Activated T-helper 1 cell treated with anti-CD3 and anti-CD28 coated beads, Interleukin-12 subunit alpha, Interleukin-12 subunit beta, Interleukin-2, Interleukin-4 antibody, amounts not matched to agents 30 ng/mL and 10 ng/mL and 1 ng/mL, durations not matched to agents 14 hours and 24 hours and 36 hours (primary cell): ENCODE data around the gene TNNT2. TPM values are rescaled to one million over a fixed set of nuclear protein-coding genes. Genes with fewer than 3 reads are reported as not detected.

Experiments
- DNase-seq: peaks from one replicate; pipeline ENCODE4 v3.0.0; 2021; ENCODE audit warnings: low spot score
- H3K27ac Mint-ChIP-seq: one replicate; pipeline ENCODE4 v1.8.0; 2021; ENCODE audit warnings: mild to moderate bottlenecking, mixed read lengths
- H3K27me3 Mint-ChIP-seq: one replicate; pipeline ENCODE4 v1.8.0; 2022; ENCODE audit warnings: mild to moderate bottlenecking, moderate library complexity, mixed read lengths; ENCODE audit not compliant: insufficient read depth
- H3K36me3 Mint-ChIP-seq: one replicate; pipeline ENCODE4 v1.8.0; 2021; ENCODE audit warnings: low read depth, mixed read lengths
- H3K4me1 Mint-ChIP-seq: one replicate; pipeline ENCODE4 v1.8.0; 2021; ENCODE audit warnings: low read depth, mixed read lengths
- H3K4me3 Mint-ChIP-seq: one replicate; pipeline ENCODE4 v1.8.0; 2021; ENCODE audit warnings: mild to moderate bottlenecking, moderate library complexity, mixed read lengths
- H3K9me3 Mint-ChIP-seq: one replicate; pipeline ENCODE4 v1.8.0; 2021; ENCODE audit warnings: mixed read lengths
- intact Hi-C: fragments of 100-400 bp; cut with micrococcal nuclease; formaldehyde crosslinking; loops from one replicate; pipeline ENCODE4 v1.15.1; 2024
- total RNA-seq: library from RNA; stranded (reverse); gene quantifications from 2 replicates; pipeline ENCODE4 v1.2.3, GENCODE V29; 2022

TNNT2 gene
- total RNA-seq, 1 donor from 2014 or later, result not detected

DNA sequence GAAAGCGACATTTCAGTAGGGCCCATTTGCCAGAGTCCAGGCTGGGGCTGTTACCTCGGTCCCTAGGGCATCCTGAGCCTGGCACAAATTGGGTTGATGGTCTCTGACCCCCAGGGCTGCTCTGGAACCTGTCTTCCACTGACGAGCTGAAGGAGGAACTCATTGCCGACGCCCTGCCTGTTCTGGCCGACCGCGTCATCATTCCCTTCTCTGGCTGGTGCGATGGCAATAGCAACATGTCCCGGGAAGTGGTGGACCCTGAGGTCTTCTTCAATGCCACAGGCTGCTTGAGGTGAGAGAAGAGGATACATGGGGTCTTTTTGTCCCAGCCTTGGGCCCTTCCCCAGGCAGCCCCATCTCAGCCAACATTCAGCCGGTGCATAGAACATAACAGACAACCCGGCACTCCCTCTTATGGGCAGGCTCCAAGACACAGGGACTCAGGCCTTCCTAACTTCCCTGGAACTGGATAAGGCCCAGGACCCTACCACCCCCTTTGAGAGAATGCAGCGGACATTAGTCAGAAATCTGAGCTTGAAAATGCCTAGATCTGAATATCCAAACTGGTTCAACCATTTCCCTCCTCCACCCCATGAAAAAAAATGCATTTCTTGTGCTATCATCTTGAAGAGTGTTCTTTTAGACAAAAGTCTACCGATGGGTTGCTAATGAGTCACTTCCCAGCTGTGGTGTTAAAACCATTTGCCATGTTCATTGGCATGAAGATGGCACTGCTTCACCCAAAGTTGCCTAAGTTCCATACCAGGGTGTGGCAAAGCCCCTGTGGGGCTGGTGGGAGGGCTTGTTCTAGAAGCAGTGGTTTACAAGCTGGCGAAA lies 58.8 kb downstream of the TNNT2 start:
- intact Hi-C loops, result no loop called here
- Mint-ChIP-seq H3K27ac (no peak overlapping the region), H3K4me1 (no peaks in the 10 kb centered on the region), H3K36me3 (no peaks in the 10 kb centered on the region), H3K4me3 (no peak overlapping the region), H3K9me3 (no peaks in the 10 kb centered on the region), H3K27me3 (peaks cover 6% of the 10 kb centered on the region)
- DNase-seq, result no peak

DNA sequence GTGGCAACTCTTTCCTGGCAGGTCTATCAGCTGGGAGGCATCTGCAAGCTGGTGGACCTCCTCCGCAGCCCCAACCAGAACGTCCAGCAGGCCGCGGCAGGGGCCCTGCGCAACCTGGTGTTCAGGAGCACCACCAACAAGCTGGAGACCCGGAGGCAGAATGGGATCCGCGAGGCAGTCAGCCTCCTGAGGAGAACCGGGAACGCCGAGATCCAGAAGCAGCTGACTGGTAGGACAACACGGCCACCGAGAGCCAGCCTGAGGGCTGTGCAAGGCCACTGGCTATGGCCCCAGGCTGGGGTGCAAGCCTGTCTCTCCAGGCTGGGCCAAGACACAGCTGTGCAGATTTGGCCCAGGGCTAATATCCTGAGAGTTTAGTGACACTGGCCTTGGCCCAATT lies 59.9 kb downstream of the TNNT2 start:
- intact Hi-C loops, result no loop called here
- no peaks in the 10 kb centered on the region for H3K4me1 Mint-ChIP-seq

GRCh38 chr1:201316556-201316955 lies 60.9 kb downstream of the TNNT2 start:
- peaks cover 7% of the 10 kb centered on the region for H3K27me3 Mint-ChIP-seq
- H3K27ac Mint-ChIP-seq, result no peak overlapping the region
- H3K4me1 Mint-ChIP-seq, result no peaks in the 10 kb centered on the region
- H3K4me3 Mint-ChIP-seq, result no peak overlapping the region
- no peaks in the 10 kb centered on the region for H3K9me3 Mint-ChIP-seq
- DNase-seq, result no peak
- intact Hi-C loops, result no loop called here
- H3K36me3 Mint-ChIP-seq, result no peaks in the 10 kb centered on the region

More for the DNA sequence above, 59.9 kb downstream of the TNNT2 start:
- H3K9me3 Mint-ChIP-seq, result no peaks in the 10 kb centered on the region
- peaks cover 7% of the 10 kb centered on the region for H3K27me3 Mint-ChIP-seq
- no peak overlapping the region for H3K27ac Mint-ChIP-seq
- no peak overlapping the region for H3K4me3 Mint-ChIP-seq
- DNase-seq, result no peak
- H3K36me3 Mint-ChIP-seq, result no peaks in the 10 kb centered on the region

GRCh38 chr1:201313086-201313485 lies 64.4 kb downstream of the TNNT2 start:
- no peak overlapping the region for H3K27ac Mint-ChIP-seq
- H3K36me3 Mint-ChIP-seq, result no peaks in the 10 kb centered on the region
- H3K4me1 Mint-ChIP-seq, result no peaks in the 10 kb centered on the region
- DNase-seq, result no peak
- peaks cover 29% of the 10 kb centered on the region for H3K27me3 Mint-ChIP-seq
- H3K4me3 Mint-ChIP-seq, result no peak overlapping the region
- intact Hi-C loops, result no loop called here
- H3K9me3 Mint-ChIP-seq, result no peaks in the 10 kb centered on the region

GRCh38 chr1:201312298-201312697 lies 65.2 kb downstream of the TNNT2 start:
- no peak for DNase-seq
- no peaks in the 10 kb centered on the region for H3K4me1 Mint-ChIP-seq
- H3K4me3 Mint-ChIP-seq, result no peak overlapping the region
- intact Hi-C loops, result no loop called here
- H3K9me3 Mint-ChIP-seq, result no peaks in the 10 kb centered on the region
- no peak overlapping the region for H3K27ac Mint-ChIP-seq
- no peaks in the 10 kb centered on the region for H3K36me3 Mint-ChIP-seq
- H3K27me3 Mint-ChIP-seq, result peaks cover 30% of the 10 kb centered on the region

DNA sequence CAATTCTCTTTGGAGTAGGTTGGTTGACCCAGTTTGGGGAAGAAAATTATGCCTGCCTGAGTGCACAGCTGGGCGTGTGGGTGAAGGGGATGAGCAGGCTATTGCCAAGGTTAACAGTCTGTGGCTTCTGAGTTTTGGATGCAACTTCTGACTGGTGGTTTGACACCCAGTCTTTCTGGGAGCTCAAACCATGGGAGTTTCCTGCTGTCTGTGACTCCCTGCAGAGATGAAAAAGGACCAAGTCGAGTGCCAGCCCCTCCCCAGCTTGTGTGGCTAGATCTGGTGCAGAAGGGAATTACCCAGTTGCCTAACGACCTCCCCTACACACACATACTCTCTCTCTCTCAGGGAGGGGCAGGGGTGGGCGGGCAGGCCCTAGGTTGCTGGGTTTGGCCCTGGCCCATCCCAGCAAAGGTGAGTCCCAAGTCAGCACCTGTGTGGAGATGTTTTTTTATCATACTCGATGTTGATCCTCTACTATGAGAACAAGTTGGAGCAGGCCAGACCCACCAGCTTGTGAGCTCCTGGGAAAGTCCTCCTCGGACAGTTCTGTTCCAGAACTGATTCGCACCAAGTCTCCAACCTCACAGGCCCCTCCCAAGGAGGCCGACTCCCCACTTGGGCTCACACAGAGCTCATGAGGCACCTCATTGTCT lies 66.0 kb downstream of the TNNT2 start:
- no peak for DNase-seq
- Mint-ChIP-seq H3K4me1 (no peaks in the 10 kb centered on the region), H3K36me3 (no peaks in the 10 kb centered on the region), H3K9me3 (no peaks in the 10 kb centered on the region), H3K4me3 (no peak overlapping the region), H3K27ac (no peak overlapping the region), H3K27me3 (peaks cover 30% of the 10 kb centered on the region)
- intact Hi-C loops, result no loop called here

DNA sequence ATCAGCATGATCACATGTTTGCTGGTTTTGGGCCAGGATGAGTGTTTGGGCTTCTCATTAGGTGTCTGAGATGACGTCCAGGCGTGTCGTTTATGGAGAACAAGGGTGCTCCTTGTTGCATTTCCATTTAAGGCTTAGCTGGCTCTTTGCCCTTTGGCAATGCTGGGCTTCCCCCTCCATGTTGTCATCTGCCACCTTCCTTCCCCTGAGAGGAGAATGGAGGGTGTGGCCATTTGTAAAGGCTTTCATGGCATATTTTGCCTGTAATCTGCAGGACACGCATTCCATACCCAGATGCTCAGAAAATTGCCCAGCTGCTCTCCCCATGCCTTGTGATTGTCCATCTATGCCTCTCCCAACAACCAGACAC lies 66.5 kb downstream of the TNNT2 start:
- Mint-ChIP-seq H3K27me3 (peaks cover 30% of the 10 kb centered on the region), H3K36me3 (no peaks in the 10 kb centered on the region), H3K9me3 (no peaks in the 10 kb centered on the region), H3K4me3 (no peak overlapping the region), H3K4me1 (no peaks in the 10 kb centered on the region), H3K27ac (no peak overlapping the region)
- intact Hi-C loops, result no loop called here
- DNase-seq, result no peak

GRCh38 chr1:201310251-201310985 lies 67.1 kb downstream of the TNNT2 start:
- intact Hi-C loops, result no loop called here
- Mint-ChIP-seq H3K36me3 (no peaks in the 10 kb centered on the region), H3K9me3 (no peaks in the 10 kb centered on the region), H3K27me3 (peaks cover 30% of the 10 kb centered on the region), H3K27ac (no peak overlapping the region), H3K4me1 (no peaks in the 10 kb centered on the region), H3K4me3 (no peak overlapping the region)
- DNase-seq, result no peak

GRCh38 chr1:201309416-201309815 lies 68.1 kb downstream of the TNNT2 start:
- intact Hi-C loops, result no loop called here
- Mint-ChIP-seq H3K9me3 (no peaks in the 10 kb centered on the region), H3K36me3 (no peaks in the 10 kb centered on the region), H3K4me3 (no peak overlapping the region), H3K27me3 (peaks cover 28% of the 10 kb centered on the region), H3K27ac (no peak overlapping the region), H3K4me1 (no peaks in the 10 kb centered on the region)
- DNase-seq, result no peak

Other genes starting within 250 kb of the TNNT2 start
- gene TMEM9, start 223.2 kb downstream of the TNNT2 start, total RNA-seq, result 13.2 and 13.9 TPM in 2 replicates
- not detected in 2 replicates for gene IGFN1, start 186.9 kb downstream of the TNNT2 start, total RNA-seq
- not detected in 2 replicates for gene PKP1, start 94.2 kb downstream of the TNNT2 start, total RNA-seq
- gene LAD1, start 21.6 kb upstream of the TNNT2 start, total RNA-seq, result not detected in 2 replicates
- not detected in 2 replicates for gene TNNI1, start 44.0 kb upstream of the TNNT2 start, total RNA-seq
- gene PHLDA3, start 91.5 kb upstream of the TNNT2 start, total RNA-seq, result 16.6 and 17.3 TPM in 2 replicates
- 66.0 and 66.2 TPM in 2 replicates for gene CSRP1, start 129.4 kb upstream of the TNNT2 start, total RNA-seq
- gene NAV1, start 161.4 kb upstream of the TNNT2 start, total RNA-seq, result 0.83 and 1.6 TPM in 2 replicates